ENCODE results near the gene SYCN.

The SYCN gene

GRCh38 chr19:39193803-39194202, 10.3 kb downstream of the SYCN start:
- CTCF ChIA-PET: no interaction called here
- Mint-ChIP-seq H3K27me3 (peaks cover 65% of the 10 kb centered on the region), H3K27ac (no peak overlapping the region)

GRCh38 chr19:39192846-39193245, 11.2 kb downstream of the SYCN start:
- Mint-ChIP-seq H3K27ac (no peak overlapping the region), H3K36me3 (no peaks in the 10 kb centered on the region)
- CTCF ChIA-PET: no interaction called here

More at GRCh38 chr19:39193803-39194202, 10.3 kb downstream of the SYCN start:
- peaks cover 23% of the 10 kb centered on the region for H3K4me1 Mint-ChIP-seq
- H3K4me3 Mint-ChIP-seq: no peak overlapping the region
- DNase-seq: no peak
- H3K9me3 Mint-ChIP-seq: no peaks in the 10 kb centered on the region
- H3K36me3 Mint-ChIP-seq: no peaks in the 10 kb centered on the region

GRCh38 chr19:39190768-39191167, 13.3 kb downstream of the SYCN start:
- DNase-seq: no peak
- Mint-ChIP-seq H3K4me3 (no peak overlapping the region), H3K27me3 (peaks cover 44% of the 10 kb centered on the region), H3K36me3 (no peaks in the 10 kb centered on the region), H3K9me3 (no peaks in the 10 kb centered on the region), H3K27ac (no peak overlapping the region), H3K4me1 (peaks cover 8% of the 10 kb centered on the region)
- CTCF ChIA-PET: no interaction called here

More at GRCh38 chr19:39192846-39193245, 11.2 kb downstream of the SYCN start:
- no peak overlapping the region for H3K4me3 Mint-ChIP-seq
- peaks cover 23% of the 10 kb centered on the region for H3K4me1 Mint-ChIP-seq
- H3K27me3 Mint-ChIP-seq: peaks cover 60% of the 10 kb centered on the region
- no peak for DNase-seq
- H3K9me3 Mint-ChIP-seq: no peaks in the 10 kb centered on the region

- H3K27me3 Mint-ChIP-seq: peaks cover 28% of the 10 kb centered on the region
These were observed 15.1 kb downstream of the SYCN start for GRCh38 chr19:39188960-39189359.

GRCh38 chr19:39187552-39187943, 16.5 kb downstream of the SYCN start:
- no peaks in the 10 kb centered on the region for H3K4me1 Mint-ChIP-seq
- CTCF ChIA-PET: interaction anchor here (0.8 to 1.9 kb wide), 2 partner anchors 45 to 66 kb away, joined by 3 to 9 read pairs; no protein-coding TSS in a partner anchor
- DNase-seq: no peak
- no peak overlapping the region for H3K27ac Mint-ChIP-seq
- H3K36me3 Mint-ChIP-seq: no peaks in the 10 kb centered on the region
- no peak overlapping the region for H3K4me3 Mint-ChIP-seq
- peaks cover 17% of the 10 kb centered on the region for H3K27me3 Mint-ChIP-seq
- no peaks in the 10 kb centered on the region for H3K9me3 Mint-ChIP-seq

More at GRCh38 chr19:39188960-39189359, 15.1 kb downstream of the SYCN start:
- Mint-ChIP-seq H3K36me3 (no peaks in the 10 kb centered on the region), H3K4me3 (no peak overlapping the region), H3K4me1 (no peaks in the 10 kb centered on the region), H3K9me3 (no peaks in the 10 kb centered on the region), H3K27ac (no peak overlapping the region)
- no peak for DNase-seq
- CTCF ChIA-PET: interaction anchor here (1.0 kb wide), 1 partner anchor 67 kb away, joined by 3 read pairs; no protein-coding TSS in a partner anchor

GRCh38 chr19:39186391-39186790, 17.7 kb downstream of the SYCN start:
- Mint-ChIP-seq H3K36me3 (no peaks in the 10 kb centered on the region), H3K27me3 (peaks cover 13% of the 10 kb centered on the region), H3K27ac (no peak overlapping the region), H3K4me3 (no peak overlapping the region), H3K4me1 (no peaks in the 10 kb centered on the region), H3K9me3 (no peaks in the 10 kb centered on the region)
- CTCF ChIA-PET: interaction anchor here (1.0 to 1.9 kb wide), 2 partner anchors 64 to 78 kb away, joined by 4 to 9 read pairs; no protein-coding TSS in a partner anchor
- no peak for DNase-seq

- H3K27ac Mint-ChIP-seq: no peak overlapping the region
These were observed 21.0 kb downstream of the SYCN start for GRCh38 chr19:39183104-39183503.

GRCh38 chr19:39182174-39182505, 21.9 kb downstream of the SYCN start:
- no peaks in the 10 kb centered on the region for H3K9me3 Mint-ChIP-seq
- no peaks in the 10 kb centered on the region for H3K4me1 Mint-ChIP-seq
- H3K27me3 Mint-ChIP-seq: peaks cover 2% of the 10 kb centered on the region
- H3K27ac Mint-ChIP-seq: no peak overlapping the region
- CTCF ChIA-PET: no interaction called here
- peaks cover 5% of the 10 kb centered on the region for H3K36me3 Mint-ChIP-seq
- DNase-seq: no peak
- no peak overlapping the region for H3K4me3 Mint-ChIP-seq

More at GRCh38 chr19:39183104-39183503, 21.0 kb downstream of the SYCN start:
- H3K9me3 Mint-ChIP-seq: no peaks in the 10 kb centered on the region
- peaks cover 5% of the 10 kb centered on the region for H3K27me3 Mint-ChIP-seq
- CTCF ChIA-PET: no interaction called here
- H3K4me1 Mint-ChIP-seq: no peaks in the 10 kb centered on the region
- no peak for DNase-seq
- H3K4me3 Mint-ChIP-seq: no peak overlapping the region
- H3K36me3 Mint-ChIP-seq: peaks cover 4% of the 10 kb centered on the region

GRCh38 chr19:39181500-39182173, 22.4 kb downstream of the SYCN start:
- CTCF ChIA-PET: no interaction called here
- no peak overlapping the region for H3K27ac Mint-ChIP-seq

GRCh38 chr19:39180749-39181148, 23.3 kb downstream of the SYCN start:
- no peaks in the 10 kb centered on the region for H3K27me3 Mint-ChIP-seq
- H3K27ac Mint-ChIP-seq: no peak overlapping the region
- no peak overlapping the region for H3K4me3 Mint-ChIP-seq
- peaks cover 5% of the 10 kb centered on the region for H3K36me3 Mint-ChIP-seq
- H3K4me1 Mint-ChIP-seq: no peaks in the 10 kb centered on the region
- CTCF ChIA-PET: no interaction called here
- no peak for DNase-seq
- H3K9me3 Mint-ChIP-seq: no peaks in the 10 kb centered on the region

More at GRCh38 chr19:39181500-39182173, 22.4 kb downstream of the SYCN start:
- no peak for DNase-seq
- Mint-ChIP-seq H3K9me3 (no peaks in the 10 kb centered on the region), H3K27me3 (no peaks in the 10 kb centered on the region), H3K4me3 (no peak overlapping the region), H3K4me1 (no peaks in the 10 kb centered on the region), H3K36me3 (peaks cover 5% of the 10 kb centered on the region)

- no peak overlapping the region for H3K27ac Mint-ChIP-seq
- no peak for DNase-seq
- no peak overlapping the region for H3K4me3 Mint-ChIP-seq
- H3K36me3 Mint-ChIP-seq: peaks cover 5% of the 10 kb centered on the region
- H3K4me1 Mint-ChIP-seq: no peaks in the 10 kb centered on the region
- no peaks in the 10 kb centered on the region for H3K9me3 Mint-ChIP-seq
- H3K27me3 Mint-ChIP-seq: no peaks in the 10 kb centered on the region
- CTCF ChIA-PET: no interaction called here
These were observed 24.3 kb downstream of the SYCN start for GRCh38 chr19:39179754-39180153.

- no peak overlapping the region for H3K4me3 Mint-ChIP-seq
- H3K36me3 Mint-ChIP-seq: peaks cover 5% of the 10 kb centered on the region
- H3K27me3 Mint-ChIP-seq: no peaks in the 10 kb centered on the region
- CTCF ChIA-PET: no interaction called here
- no peak for DNase-seq
- no peak overlapping the region for H3K27ac Mint-ChIP-seq
- H3K4me1 Mint-ChIP-seq: no peaks in the 10 kb centered on the region
- H3K9me3 Mint-ChIP-seq: no peaks in the 10 kb centered on the region
These were observed 25.6 kb downstream of the SYCN start for GRCh38 chr19:39178296-39179006.

- no peak for DNase-seq
- CTCF ChIA-PET: no interaction called here
- Mint-ChIP-seq H3K27me3 (no peaks in the 10 kb centered on the region), H3K27ac (no peak overlapping the region), H3K9me3 (no peaks in the 10 kb centered on the region), H3K36me3 (peaks cover 5% of the 10 kb centered on the region), H3K4me1 (no peaks in the 10 kb centered on the region), H3K4me3 (no peak overlapping the region)
These were observed 26.3 kb downstream of the SYCN start for GRCh38 chr19:39177736-39178135.

GRCh38 chr19:39177110-39177699, 26.9 kb downstream of the SYCN start:
- no peak for DNase-seq
- CTCF ChIA-PET: no interaction called here
- Mint-ChIP-seq H3K9me3 (no peaks in the 10 kb centered on the region), H3K27ac (no peak overlapping the region), H3K36me3 (peaks cover 5% of the 10 kb centered on the region), H3K27me3 (no peaks in the 10 kb centered on the region), H3K4me3 (no peak overlapping the region), H3K4me1 (no peaks in the 10 kb centered on the region)

- H3K36me3 Mint-ChIP-seq: peaks cover 5% of the 10 kb centered on the region
- CTCF ChIA-PET: no interaction called here
- H3K27me3 Mint-ChIP-seq: no peaks in the 10 kb centered on the region
- H3K4me3 Mint-ChIP-seq: no peak overlapping the region
- no peaks in the 10 kb centered on the region for H3K9me3 Mint-ChIP-seq
- H3K4me1 Mint-ChIP-seq: no peaks in the 10 kb centered on the region
- H3K27ac Mint-ChIP-seq: no peak overlapping the region
- no peak for DNase-seq
These were observed 28.5 kb downstream of the SYCN start for GRCh38 chr19:39175564-39175963.

Measured in activated naive CD4-positive, alpha-beta T cell treated with anti-CD3 and anti-CD28 coated beads, Interleukin-2, amount 10 ng/mL, durations not matched to agents 7 days and 5 days (primary cell).